Uterus (tissue), 2 donors: ENCODE data around the gene CCL21.

Source experiments
- CTCF ChIP-seq, 4 experiments: fragments of 200-600 bp in 2 of 4; fragments of 450-650 bp in 2 of 4; sonication (generic) in 2 of 4; IDR thresholded peaks; one replicate each; pipeline ENCODE4 v1.5.1; 2016 to 2019; ENCODE audit warnings: antibody characterized with exemption in 4 of 4, mild to moderate bottlenecking in 2 of 4, moderate library complexity in 1 of 4
- POLR2A ChIP-seq, 2 donors: fragments of 450-650 bp; IDR thresholded peaks; one replicate each; pipeline ENCODE4 v1.6.1; 2016; ENCODE audit warnings: antibody characterized with exemption in 2 of 2, mild to moderate bottlenecking in 1 of 2, moderate library complexity in 1 of 2

- no peak for TF ChIP-seq CTCF (IDR thresholded peaks at IDR 0.05)
- no peak for TF ChIP-seq POLR2A (IDR thresholded peaks at IDR 0.05)
These were observed 16.4 kb downstream of the CCL21 start for GRCh38 chr9:34693560-34693959.
